ENCODE measurements around the gene ZFAND3. TPM values are rescaled to one million over a fixed set of nuclear protein-coding genes. Genes with fewer than 3 reads are reported as not detected.

The ZFAND3 gene
- total RNA-seq, 1 donor from 2014 or later, result 31.2 TPM

GRCh38 chr6:38182426-38182825 is 362.9 kb downstream of the ZFAND3 start:
- H3K9me3 ChIP-seq, result no peaks in the 10 kb centered on the region
- H3K27me3 ChIP-seq, result no peaks in the 10 kb centered on the region
- TF ChIP-seq, protein P1, sequence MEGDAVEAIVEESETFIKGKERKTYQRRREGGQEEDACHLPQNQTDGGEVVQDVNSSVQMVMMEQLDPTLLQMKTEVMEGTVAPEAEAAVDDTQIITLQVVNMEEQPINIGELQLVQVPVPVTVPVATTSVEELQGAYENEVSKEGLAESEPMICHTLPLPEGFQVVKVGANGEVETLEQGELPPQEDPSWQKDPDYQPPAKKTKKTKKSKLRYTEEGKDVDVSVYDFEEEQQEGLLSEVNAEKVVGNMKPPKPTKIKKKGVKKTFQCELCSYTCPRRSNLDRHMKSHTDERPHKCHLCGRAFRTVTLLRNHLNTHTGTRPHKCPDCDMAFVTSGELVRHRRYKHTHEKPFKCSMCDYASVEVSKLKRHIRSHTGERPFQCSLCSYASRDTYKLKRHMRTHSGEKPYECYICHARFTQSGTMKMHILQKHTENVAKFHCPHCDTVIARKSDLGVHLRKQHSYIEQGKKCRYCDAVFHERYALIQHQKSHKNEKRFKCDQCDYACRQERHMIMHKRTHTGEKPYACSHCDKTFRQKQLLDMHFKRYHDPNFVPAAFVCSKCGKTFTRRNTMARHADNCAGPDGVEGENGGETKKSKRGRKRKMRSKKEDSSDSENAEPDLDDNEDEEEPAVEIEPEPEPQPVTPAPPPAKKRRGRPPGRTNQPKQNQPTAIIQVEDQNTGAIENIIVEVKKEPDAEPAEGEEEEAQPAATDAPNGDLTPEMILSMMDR (IDR thresholded peaks at IDR 0.05), result no peak
- no peak for TF ChIP-seq POLR2AphosphoS5 (IDR thresholded peaks at IDR 0.05; ENCODE audit: insufficient read depth in 1 of 2, low read depth in 1 of 2)
- no peak for TF ChIP-seq POLR2A (IDR thresholded peaks at IDR 0.05)
- H3K4me3 ChIP-seq, result no peak overlapping the region
- intact Hi-C loops (cut with DNase I), result no loop called here
- no peak for DNase-seq (ENCODE audit: extremely low spot score in 2 of 2)
- no peaks in the 10 kb centered on the region for H3K36me3 ChIP-seq
- peaks cover 5% of the 10 kb centered on the region for H3K4me1 ChIP-seq
- no peak overlapping the region for H3K27ac ChIP-seq

- TF ChIP-seq POLR2A (IDR thresholded peaks at IDR 0.05), result no peak
- H3K9me3 ChIP-seq, result no peaks in the 10 kb centered on the region
- DNase-seq (ENCODE audit: extremely low spot score in 2 of 2), result no peak
- intact Hi-C loops (cut with DNase I), result no loop called here
- H3K4me3 ChIP-seq, result no peak overlapping the region
- H3K36me3 ChIP-seq, result no peaks in the 10 kb centered on the region
- H3K27ac ChIP-seq, result no peak overlapping the region
- H3K4me1 ChIP-seq, result no peaks in the 10 kb centered on the region
- H3K27me3 ChIP-seq, result no peaks in the 10 kb centered on the region
Measured at GRCh38 chr6:38183856-38184584, 364.5 kb downstream of the ZFAND3 start.

DNA sequence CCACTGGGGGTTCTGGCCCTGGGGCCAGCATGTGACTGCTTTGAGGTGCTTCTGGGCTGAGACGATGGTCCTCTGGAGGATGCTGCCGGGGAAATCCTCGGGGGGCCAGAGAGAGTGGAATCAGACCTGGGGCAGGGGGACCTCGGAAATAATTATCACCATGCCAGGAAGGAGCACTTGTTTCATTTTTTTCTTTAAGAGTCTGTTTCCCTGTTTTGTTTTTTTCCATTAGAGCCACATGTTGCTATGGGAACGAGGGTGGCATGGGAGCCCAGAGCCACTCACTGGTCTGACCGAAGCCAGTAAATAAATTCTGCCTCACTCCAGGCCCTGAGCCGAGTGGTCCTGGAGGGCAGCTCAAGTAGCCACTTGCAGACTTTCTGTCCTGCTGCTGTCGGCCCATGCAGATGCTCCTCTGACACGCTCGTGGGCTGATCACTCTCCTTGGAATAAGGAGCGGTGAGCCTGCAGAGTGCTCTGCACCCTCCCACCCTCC is 365.1 kb downstream of the ZFAND3 start:
- no peaks in the 10 kb centered on the region for H3K9me3 ChIP-seq
- H3K4me3 ChIP-seq, result no peak overlapping the region
- no peaks in the 10 kb centered on the region for H3K27me3 ChIP-seq
- no peaks in the 10 kb centered on the region for H3K36me3 ChIP-seq
- DNase-seq (ENCODE audit: extremely low spot score in 2 of 2), result no peak
- intact Hi-C loops (cut with DNase I), result no loop called here
- TF ChIP-seq, protein P1 (IDR thresholded peaks at IDR 0.05), result no peak
- TF ChIP-seq POLR2A (IDR thresholded peaks at IDR 0.05), result no peak
- TF ChIP-seq POLR2AphosphoS5 (IDR thresholded peaks at IDR 0.05; ENCODE audit: insufficient read depth in 1 of 2, low read depth in 1 of 2), result no peak
- no peaks in the 10 kb centered on the region for H3K4me1 ChIP-seq
- no peak overlapping the region for H3K27ac ChIP-seq

DNA sequence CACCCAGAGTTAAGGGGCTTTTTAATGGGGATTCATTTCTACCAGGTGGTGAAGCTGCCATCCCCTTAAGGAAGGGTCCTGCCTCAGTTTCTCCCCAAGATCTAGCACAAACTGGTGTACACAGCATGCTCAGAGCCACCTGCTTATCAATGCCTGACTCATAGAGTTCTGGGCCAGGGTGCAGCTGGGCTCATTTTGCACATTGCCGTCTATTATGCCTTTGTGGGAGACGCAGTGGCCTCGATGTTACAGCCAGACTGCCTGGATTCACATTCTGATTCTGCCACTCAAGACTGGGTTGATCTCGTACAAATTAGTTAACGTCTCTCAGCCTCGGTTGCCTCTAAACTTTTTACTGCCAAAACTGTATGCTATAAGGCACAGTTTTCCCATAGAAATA is 365.7 kb downstream of the ZFAND3 start:
- no peak overlapping the region for H3K27ac ChIP-seq
- no peak for TF ChIP-seq POLR2A (IDR thresholded peaks at IDR 0.05)
- TF ChIP-seq, protein P1 (IDR thresholded peaks at IDR 0.05), result no peak
- no peak for TF ChIP-seq POLR2AphosphoS5 (IDR thresholded peaks at IDR 0.05; ENCODE audit: insufficient read depth in 1 of 2, low read depth in 1 of 2)
- no peak for DNase-seq (ENCODE audit: extremely low spot score in 2 of 2)
- H3K36me3 ChIP-seq, result no peaks in the 10 kb centered on the region
- H3K4me3 ChIP-seq, result no peak overlapping the region
- H3K9me3 ChIP-seq, result no peaks in the 10 kb centered on the region
- no peaks in the 10 kb centered on the region for H3K27me3 ChIP-seq
- no peaks in the 10 kb centered on the region for H3K4me1 ChIP-seq
- intact Hi-C loops (cut with DNase I), result no loop called here

DNA sequence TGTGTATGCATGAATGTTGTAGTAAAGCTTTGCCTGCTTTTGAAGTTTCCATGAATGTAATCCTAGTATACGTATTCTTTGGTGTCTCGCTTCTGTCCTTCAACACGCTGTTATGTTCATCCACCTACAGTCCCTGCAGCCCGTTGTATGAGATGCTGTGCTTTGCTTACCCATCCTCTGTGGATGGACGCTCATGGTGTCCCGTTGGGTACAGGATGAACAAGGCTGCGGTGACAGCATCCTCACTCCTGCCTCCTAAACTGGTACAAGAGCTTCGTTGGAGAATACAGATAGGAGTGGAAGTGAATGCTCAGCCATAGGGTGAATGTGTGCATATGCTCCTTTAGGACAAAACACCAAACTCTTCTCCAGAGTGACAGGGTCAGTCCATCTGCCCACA is 366.2 kb downstream of the ZFAND3 start:
- Histone ChIP-seq H3K9me3 (no peaks in the 10 kb centered on the region), H3K4me3 (no peak overlapping the region), H3K36me3 (no peaks in the 10 kb centered on the region), H3K27ac (no peak overlapping the region), H3K27me3 (no peaks in the 10 kb centered on the region), H3K4me1 (no peaks in the 10 kb centered on the region)
- no peak for TF ChIP-seq POLR2AphosphoS5 (IDR thresholded peaks at IDR 0.05; ENCODE audit: insufficient read depth in 1 of 2, low read depth in 1 of 2)
- TF ChIP-seq POLR2A (IDR thresholded peaks at IDR 0.05), result no peak
- TF ChIP-seq, protein P1 (IDR thresholded peaks at IDR 0.05), result no peak
- intact Hi-C loops (cut with DNase I), result no loop called here
- DNase-seq (ENCODE audit: extremely low spot score in 2 of 2), result peak in 1 of 2 donors; percentile 44
